Activated CD4-positive, alpha-beta memory T cell treated with anti-CD3 and anti-CD28 coated beads, Interleukin-2, amount 10 ng/mL, durations not matched to agents 7 days and 5 days (primary cell): Measurements from ENCODE around the gene ADORA1. TPM values are rescaled to one million over a fixed set of nuclear protein-coding genes. Genes with fewer than 3 reads are reported as not detected.

Experiments used
- CTCF ChIA-PET: fragments of 350-600 bp; sonication (Branson Sonifier 250); formaldehyde crosslinking; loops from one replicate; lab custom pipeline; 2021; ENCODE audit warnings: antibody characterized with exemption, inconsistent platforms; lab: Charles Lee
- POLR2A ChIA-PET: fragments of 350-600 bp; sonication (Branson Sonifier 250); formaldehyde crosslinking; loops from one replicate; lab custom pipeline; 2021; ENCODE audit warnings: antibody characterized with exemption; lab: Charles Lee
- DNase-seq: peaks from one replicate; pipeline ENCODE4 v3.0.0-alpha.2; 2020
- H3K27ac Mint-ChIP-seq: one replicate; pipeline ENCODE4 v1.8.0; 2021; ENCODE audit warnings: mild to moderate bottlenecking, mixed read lengths
- H3K27me3 Mint-ChIP-seq: one replicate; pipeline ENCODE4 v1.8.0; 2021; ENCODE audit warnings: mixed read lengths
- H3K36me3 Mint-ChIP-seq: one replicate; pipeline ENCODE4 v1.8.0; 2021; ENCODE audit warnings: low read depth, mixed read lengths
- H3K4me1 Mint-ChIP-seq: one replicate; pipeline ENCODE4 v1.8.0; 2021; ENCODE audit warnings: mixed read lengths
- H3K4me3 Mint-ChIP-seq: one replicate; pipeline ENCODE4 v1.8.0; 2021; ENCODE audit warnings: mild to moderate bottlenecking, mixed read lengths
- H3K9me3 Mint-ChIP-seq: one replicate; pipeline ENCODE4 v1.8.0; 2021; ENCODE audit warnings: mixed read lengths
- total RNA-seq, 2 experiments: library from RNA; stranded (reverse); gene quantifications; one replicate each; pipeline ENCODE4 v1.2.3, GENCODE V29; 2021

ADORA1 gene
- total RNA-seq, 2 experiments from 2014 or later, result 0.40 TPM; not detected in 1

- ChIA-PET POLR2A (no interaction called here), CTCF (interaction anchor here (0.6 to 3.8 kb wide), 22 partner anchors 9 to 413 kb away, joined by 3 to 44 read pairs (median 4); no protein-coding TSS in a partner anchor)
- DNase-seq, result peak; percentile 64
- H3K9me3 Mint-ChIP-seq, result no peaks in the 10 kb centered on the region
- no peak overlapping the region for H3K4me3 Mint-ChIP-seq
- no peaks in the 10 kb centered on the region for H3K36me3 Mint-ChIP-seq
- no peaks in the 10 kb centered on the region for H3K4me1 Mint-ChIP-seq
- no peaks in the 10 kb centered on the region for H3K27me3 Mint-ChIP-seq
- H3K27ac Mint-ChIP-seq, result no peak overlapping the region
Observed at GRCh38 chr1:203172184-203173010, 44.9 kb downstream of the ADORA1 start.

- Mint-ChIP-seq H3K36me3 (no peaks in the 10 kb centered on the region), H3K4me1 (no peaks in the 10 kb centered on the region), H3K27me3 (no peaks in the 10 kb centered on the region), H3K9me3 (no peaks in the 10 kb centered on the region), H3K27ac (no peak overlapping the region), H3K4me3 (no peak overlapping the region)
- CTCF ChIA-PET, result interaction anchor here (1.1 to 3.8 kb wide), 15 partner anchors 9 to 139 kb away, joined by 3 to 44 read pairs (median 6); no protein-coding TSS in a partner anchor
- POLR2A ChIA-PET, result no interaction called here
- no peak for DNase-seq
Observed at GRCh38 chr1:203173011-203173555, 45.6 kb downstream of the ADORA1 start.

- H3K4me3 Mint-ChIP-seq, result no peak overlapping the region
- no peak for DNase-seq
- no peak overlapping the region for H3K27ac Mint-ChIP-seq
- H3K4me1 Mint-ChIP-seq, result no peaks in the 10 kb centered on the region
- ChIA-PET POLR2A (no interaction called here), CTCF (interaction anchor here (0.6 to 3.8 kb wide), 8 partner anchors 9 to 1120 kb away, joined by 3 to 44 read pairs (median 6); no protein-coding TSS in a partner anchor)
- H3K9me3 Mint-ChIP-seq, result no peaks in the 10 kb centered on the region
- H3K36me3 Mint-ChIP-seq, result no peaks in the 10 kb centered on the region
- H3K27me3 Mint-ChIP-seq, result no peaks in the 10 kb centered on the region
Observed at GRCh38 chr1:203173566-203173965, 46.0 kb downstream of the ADORA1 start.

GRCh38 chr1:203174324-203174985 is 46.9 kb downstream of the ADORA1 start:
- no peaks in the 10 kb centered on the region for H3K36me3 Mint-ChIP-seq
- H3K4me1 Mint-ChIP-seq, result no peaks in the 10 kb centered on the region
- ChIA-PET CTCF (interaction anchor here (3.2 kb wide), 1 partner anchor 11 kb away, joined by 11 read pairs; no protein-coding TSS in a partner anchor), POLR2A (no interaction called here)
- H3K9me3 Mint-ChIP-seq, result no peaks in the 10 kb centered on the region
- no peak overlapping the region for H3K27ac Mint-ChIP-seq
- H3K4me3 Mint-ChIP-seq, result no peak overlapping the region
- H3K27me3 Mint-ChIP-seq, result no peaks in the 10 kb centered on the region
- no peak for DNase-seq

GRCh38 chr1:203175237-203175826 is 47.8 kb downstream of the ADORA1 start, which contains the start of gene MYBPH:
MYBPH (minus strand) TSS chr1:203175826; CDS start chr1:203175755, 71 bp downstream.
- no peaks in the 10 kb centered on the region for H3K36me3 Mint-ChIP-seq
- no peaks in the 10 kb centered on the region for H3K4me1 Mint-ChIP-seq
- no peaks in the 10 kb centered on the region for H3K27me3 Mint-ChIP-seq
- CTCF ChIA-PET, result interaction anchor here (1.7 kb wide), 1 partner anchor 58 kb away, joined by 3 read pairs; no protein-coding TSS in a partner anchor
- no peak within 1 kb of the TSS for H3K4me3 Mint-ChIP-seq
- DNase-seq, result no peak
- H3K9me3 Mint-ChIP-seq, result no peaks in the 10 kb centered on the region
- POLR2A ChIA-PET, result no interaction called here
- no peak within 1 kb of the TSS for H3K27ac Mint-ChIP-seq

GRCh38 chr1:203175827-203176241 is 48.3 kb downstream of the ADORA1 start:
- Mint-ChIP-seq H3K9me3 (no peaks in the 10 kb centered on the region), H3K36me3 (no peaks in the 10 kb centered on the region), H3K4me1 (no peaks in the 10 kb centered on the region), H3K4me3 (no peak overlapping the region), H3K27me3 (no peaks in the 10 kb centered on the region), H3K27ac (no peak overlapping the region)
- POLR2A ChIA-PET, result no interaction called here
- no peak for DNase-seq
- CTCF ChIA-PET, result interaction anchor here (1.7 kb wide), 1 partner anchor 58 kb away, joined by 3 read pairs; no protein-coding TSS in a partner anchor

GRCh38 chr1:203176273-203177035 is 48.9 kb downstream of the ADORA1 start:
- Mint-ChIP-seq H3K27ac (no peak overlapping the region), H3K4me3 (no peak overlapping the region), H3K27me3 (no peaks in the 10 kb centered on the region), H3K9me3 (no peaks in the 10 kb centered on the region), H3K4me1 (no peaks in the 10 kb centered on the region), H3K36me3 (no peaks in the 10 kb centered on the region)
- CTCF ChIA-PET, result interaction anchor here (1.7 kb wide), 1 partner anchor 59 kb away, joined by 3 read pairs; no protein-coding TSS in a partner anchor
- POLR2A ChIA-PET, result no interaction called here
- no peak for DNase-seq

- CTCF ChIA-PET, result no interaction called here
- H3K36me3 Mint-ChIP-seq, result no peaks in the 10 kb centered on the region
- H3K27me3 Mint-ChIP-seq, result no peaks in the 10 kb centered on the region
Observed at GRCh38 chr1:203177036-203177405, 49.5 kb downstream of the ADORA1 start.

GRCh38 chr1:203177470-203178039 is 50.0 kb downstream of the ADORA1 start:
- no peak for DNase-seq
- Mint-ChIP-seq H3K27me3 (no peaks in the 10 kb centered on the region), H3K36me3 (no peaks in the 10 kb centered on the region), H3K4me1 (no peaks in the 10 kb centered on the region), H3K4me3 (no peak overlapping the region), H3K9me3 (no peaks in the 10 kb centered on the region), H3K27ac (no peak overlapping the region)
- POLR2A ChIA-PET, result no interaction called here
- CTCF ChIA-PET, result no interaction called here

More at GRCh38 chr1:203177036-203177405, 49.5 kb downstream of the ADORA1 start:
- POLR2A ChIA-PET, result no interaction called here
- no peaks in the 10 kb centered on the region for H3K9me3 Mint-ChIP-seq
- no peaks in the 10 kb centered on the region for H3K4me1 Mint-ChIP-seq
- DNase-seq, result no peak
- H3K4me3 Mint-ChIP-seq, result no peak overlapping the region
- H3K27ac Mint-ChIP-seq, result no peak overlapping the region

- H3K4me3 Mint-ChIP-seq, result no peak overlapping the region
- no peaks in the 10 kb centered on the region for H3K36me3 Mint-ChIP-seq
- H3K27me3 Mint-ChIP-seq, result no peaks in the 10 kb centered on the region
- ChIA-PET CTCF (no interaction called here), POLR2A (no interaction called here)
- H3K27ac Mint-ChIP-seq, result no peak overlapping the region
- no peaks in the 10 kb centered on the region for H3K4me1 Mint-ChIP-seq
- DNase-seq, result no peak
- H3K9me3 Mint-ChIP-seq, result no peaks in the 10 kb centered on the region
Observed at GRCh38 chr1:203178083-203178482, 50.6 kb downstream of the ADORA1 start.

GRCh38 chr1:203178821-203179666 is 51.5 kb downstream of the ADORA1 start:
- Mint-ChIP-seq H3K9me3 (no peaks in the 10 kb centered on the region), H3K27ac (no peak overlapping the region), H3K4me1 (no peaks in the 10 kb centered on the region), H3K36me3 (no peaks in the 10 kb centered on the region), H3K27me3 (no peaks in the 10 kb centered on the region), H3K4me3 (no peak overlapping the region)
- ChIA-PET POLR2A (interaction anchor here (0.5 to 0.7 kb wide), 3 partner anchors 11 to 147 kb away, joined by 3 read pairs; no protein-coding TSS in a partner anchor), CTCF (interaction anchor here (0.9 kb wide), 1 partner anchor 88 kb away, joined by 3 read pairs; no protein-coding TSS in a partner anchor)
- no peak for DNase-seq
